Activated CD8-positive, alpha-beta memory T cell treated with anti-CD3 and anti-CD28 coated beads for 1 hour (primary cell): ENCODE results near the gene PPP2R5A.
"Not testable (repeated sequence)": the region's sequence is repeated elsewhere in the genome, so short reads cannot be mapped to it uniquely, and the experiment has no call there.

Source experiments
- DNase-seq, 2 donors: peaks; one replicate each; pipeline ENCODE4 v3.0.0-alpha.2; 2020; ENCODE audit warnings: low read depth in 1 of 2; ENCODE audit errors: extremely low read depth in 1 of 2

Gene PPP2R5A

DNA sequence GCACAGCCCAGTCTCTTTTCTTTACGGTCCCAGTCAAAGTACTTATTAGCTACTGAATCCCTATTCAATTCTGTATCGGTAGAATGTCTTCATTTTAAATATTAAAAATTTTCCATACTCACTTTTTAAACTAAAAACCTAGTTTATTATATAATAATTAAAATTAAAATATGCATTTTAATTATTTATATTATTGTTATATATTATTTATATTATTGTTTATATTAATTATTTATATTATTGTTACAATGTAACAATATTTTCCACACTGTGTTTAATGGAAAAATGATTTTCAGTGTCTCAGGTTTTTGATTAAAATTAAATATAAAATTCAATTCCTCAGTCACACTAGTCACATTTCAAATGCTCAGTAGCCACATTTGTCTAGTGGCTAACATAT lies 18.2 kb upstream of the PPP2R5A start:
- DNase-seq = no peak

GRCh38 chr1:212267460-212267859 lies 17.8 kb upstream of the PPP2R5A start:
- no peak for DNase-seq

DNA sequence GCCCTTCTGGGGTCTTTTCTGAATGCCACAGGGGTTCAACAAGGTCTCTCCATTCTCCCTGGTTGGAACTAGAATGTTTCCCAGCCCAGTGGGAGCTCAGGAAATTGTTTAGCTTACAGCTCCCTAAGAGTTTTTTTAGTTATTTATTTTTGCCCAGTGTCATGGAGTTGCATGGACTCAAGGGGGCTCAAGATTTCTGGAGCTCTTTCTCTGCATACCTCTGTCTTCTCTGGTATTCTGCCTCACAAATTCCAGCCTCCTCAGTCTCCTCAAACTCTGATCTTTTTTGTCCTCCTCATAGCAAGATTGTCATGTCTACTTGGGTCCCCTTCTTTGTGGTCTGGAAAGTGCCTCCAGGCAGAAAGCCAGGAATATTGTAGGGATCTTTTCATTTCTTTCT lies 15.9 kb upstream of the PPP2R5A start:
- no peak for DNase-seq

- DNase-seq = no peak
Observed at GRCh38 chr1:212270564-212270963, 14.6 kb upstream of the PPP2R5A start.

GRCh38 chr1:212271234-212271633 lies 14.0 kb upstream of the PPP2R5A start:
- no peak for DNase-seq

- no peak for DNase-seq
Observed at GRCh38 chr1:212271823-212272485, 13.3 kb upstream of the PPP2R5A start.

DNA sequence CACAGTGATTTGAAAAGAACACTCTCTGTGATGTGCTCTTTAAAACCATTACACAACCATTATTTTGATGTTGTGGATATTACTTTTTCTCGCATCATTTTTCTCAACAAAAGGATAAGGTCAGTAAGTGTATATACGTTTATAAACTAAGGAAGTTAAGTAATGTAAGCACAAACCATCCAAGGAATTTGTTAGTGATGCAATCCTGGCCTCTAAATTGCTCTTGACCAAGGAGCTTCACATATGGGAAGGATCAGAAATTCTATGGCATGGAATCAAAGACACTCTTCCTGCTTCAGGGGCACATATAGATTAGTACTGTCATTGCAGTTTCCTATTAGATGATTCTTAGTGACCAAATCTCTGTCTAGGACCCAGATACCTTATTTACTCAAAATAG lies 3.6 kb upstream of the PPP2R5A start:
- no peak for DNase-seq

DNA sequence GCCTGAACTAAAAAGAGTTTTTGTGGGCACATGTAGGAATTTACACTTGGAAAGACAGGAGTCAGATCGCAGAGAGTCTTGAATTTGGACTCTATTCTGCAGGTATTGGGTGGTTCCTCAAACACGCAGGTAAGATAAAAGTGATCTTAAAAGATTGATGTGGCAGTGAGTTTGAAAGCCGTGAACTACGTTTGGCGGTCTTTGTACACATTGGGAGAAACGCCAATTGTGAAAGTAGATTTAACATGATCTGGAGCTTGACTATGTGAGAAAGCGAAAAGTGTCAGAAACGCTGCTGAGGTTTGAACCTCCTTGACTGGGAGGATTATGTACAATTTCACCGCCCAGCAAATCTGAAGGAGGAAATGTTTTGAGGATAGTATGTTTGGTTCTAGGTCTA lies 1.5 kb upstream of the PPP2R5A start:
- no peak for DNase-seq

DNA sequence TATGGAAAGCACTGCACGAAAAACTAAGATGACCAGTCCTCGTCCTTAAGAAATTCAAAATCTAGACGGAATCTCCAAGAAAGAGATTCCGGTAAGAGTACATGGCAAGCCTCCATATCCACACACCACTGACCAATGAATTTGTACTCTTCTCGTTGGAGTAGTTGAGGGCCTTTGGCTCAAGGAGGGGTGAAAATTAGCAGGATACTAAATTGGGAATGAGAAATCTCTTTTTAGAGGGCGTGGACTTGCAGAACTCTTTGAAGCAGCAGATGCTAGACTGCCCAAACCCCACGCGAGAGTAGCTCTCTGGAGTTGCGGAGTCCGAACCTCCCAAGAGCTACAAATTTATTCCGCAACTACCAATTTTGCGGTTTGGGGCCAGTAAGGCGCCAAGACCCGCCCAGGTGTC lies 872 bp upstream of the PPP2R5A start:
- DNase-seq = no peak

DNA sequence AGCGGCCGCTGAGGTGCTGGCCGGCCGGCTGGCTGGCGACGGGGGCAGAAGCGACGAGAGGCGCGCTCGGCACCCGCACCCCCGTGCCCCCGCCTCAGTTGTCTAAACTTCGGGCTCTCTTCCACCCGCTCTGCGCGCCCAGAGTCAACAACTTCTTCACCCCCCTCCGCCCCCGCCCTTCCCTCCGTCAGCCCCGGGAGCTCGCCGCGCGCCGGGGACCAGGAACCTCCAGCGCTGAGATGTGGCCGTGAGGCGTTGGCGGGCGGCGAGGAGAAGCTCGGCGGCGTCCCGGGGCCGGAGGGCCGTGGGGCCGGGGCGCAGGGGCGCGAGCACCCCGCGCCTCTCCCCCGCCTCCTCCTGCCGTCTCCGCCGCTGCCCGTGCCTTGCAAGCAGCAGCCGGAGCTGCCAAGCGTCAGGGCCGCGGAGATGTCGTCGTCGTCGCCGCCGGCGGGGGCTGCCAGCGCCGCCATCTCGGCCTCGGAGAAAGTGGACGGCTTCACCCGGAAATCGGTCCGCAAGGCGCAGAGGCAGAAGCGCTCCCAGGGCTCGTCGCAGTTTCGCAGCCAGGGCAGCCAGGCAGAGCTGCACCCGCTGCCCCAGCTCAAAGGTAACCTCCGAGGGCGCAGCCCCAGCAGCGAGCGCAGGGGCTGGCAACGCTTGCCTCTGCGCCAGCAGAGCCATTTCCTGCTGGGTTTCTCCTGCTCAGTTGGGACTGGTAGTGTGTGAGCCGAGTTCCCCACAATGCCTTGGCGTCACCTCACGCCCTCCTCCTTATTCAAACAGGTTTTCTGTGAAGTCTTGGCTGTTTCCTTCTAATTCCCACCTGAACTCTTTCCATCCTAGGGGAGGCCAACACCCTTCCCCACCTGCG lies 710 bp downstream of the PPP2R5A start:
- peak; percentile 24 to 52 for DNase-seq

- no peak for DNase-seq
Observed at GRCh38 chr1:212286556-212287131, 1.4 kb downstream of the PPP2R5A start.

- DNase-seq = no peak
Observed at GRCh38 chr1:212287261-212287895, 2.2 kb downstream of the PPP2R5A start.

DNA sequence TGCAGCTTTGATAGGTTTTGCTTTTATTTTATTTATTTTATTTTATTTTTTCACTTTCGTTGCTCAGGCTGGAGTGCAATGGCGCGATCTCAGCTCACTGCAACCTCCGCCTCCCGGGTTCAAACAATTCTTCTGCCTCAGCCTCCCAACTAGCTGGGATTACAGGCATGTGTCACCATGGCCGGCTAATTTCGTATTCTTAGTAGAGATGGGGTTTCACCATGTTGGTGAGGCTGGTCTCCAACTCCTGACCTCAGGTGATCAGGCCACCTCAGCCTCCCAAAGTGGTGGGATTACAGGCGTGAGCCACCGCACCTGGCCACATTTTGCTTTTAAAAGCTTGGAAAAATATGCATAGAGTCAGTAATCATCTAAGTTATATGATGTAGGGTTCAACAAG lies 2.8 kb downstream of the PPP2R5A start:
- not testable (repeated sequence) for DNase-seq

DNA sequence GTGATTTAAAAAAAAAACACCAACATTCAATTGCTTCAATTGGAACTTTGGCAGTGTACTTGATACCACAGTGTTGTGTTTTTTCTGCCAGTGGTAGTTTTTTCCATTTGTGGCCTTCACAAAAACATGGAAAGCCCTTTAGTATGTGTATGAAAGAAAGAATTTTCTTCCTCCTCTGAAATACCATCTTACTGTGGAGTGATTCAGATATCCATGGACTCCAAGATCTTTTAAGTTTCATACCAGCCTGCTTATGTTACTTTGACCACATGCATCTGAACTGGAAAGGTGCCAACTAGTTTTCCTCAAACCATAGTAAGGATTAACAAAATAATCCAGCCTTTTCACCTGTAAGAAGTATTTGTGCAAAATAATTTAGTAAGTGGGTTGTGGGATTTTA lies 3.4 kb downstream of the PPP2R5A start:
- DNase-seq = no peak

- no peak for DNase-seq
Observed at GRCh38 chr1:212289262-212290077, 4.3 kb downstream of the PPP2R5A start.

DNA sequence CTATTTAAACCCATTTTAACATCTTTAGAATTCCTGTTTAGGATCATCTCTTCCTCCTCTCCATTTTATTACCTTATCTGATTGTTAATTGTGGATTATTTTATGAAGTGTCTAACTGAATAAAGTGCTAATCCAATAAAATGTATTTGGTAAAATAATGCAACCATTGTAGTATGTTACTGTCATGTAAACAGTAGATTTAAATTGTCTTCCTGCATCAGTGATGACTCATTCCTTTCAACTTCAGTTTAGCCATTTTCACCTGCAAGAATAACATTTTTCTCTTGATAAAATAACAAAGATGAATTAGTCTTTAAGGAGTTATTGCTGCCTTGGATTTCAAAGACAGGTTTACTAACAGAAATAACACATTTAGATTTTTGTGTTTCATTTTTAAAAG lies 5.4 kb downstream of the PPP2R5A start:
- no peak for DNase-seq

GRCh38 chr1:212291505-212292134 lies 6.4 kb downstream of the PPP2R5A start:
- no peak for DNase-seq

GRCh38 chr1:212292250-212293105 lies 7.3 kb downstream of the PPP2R5A start:
- DNase-seq = no peak

DNA sequence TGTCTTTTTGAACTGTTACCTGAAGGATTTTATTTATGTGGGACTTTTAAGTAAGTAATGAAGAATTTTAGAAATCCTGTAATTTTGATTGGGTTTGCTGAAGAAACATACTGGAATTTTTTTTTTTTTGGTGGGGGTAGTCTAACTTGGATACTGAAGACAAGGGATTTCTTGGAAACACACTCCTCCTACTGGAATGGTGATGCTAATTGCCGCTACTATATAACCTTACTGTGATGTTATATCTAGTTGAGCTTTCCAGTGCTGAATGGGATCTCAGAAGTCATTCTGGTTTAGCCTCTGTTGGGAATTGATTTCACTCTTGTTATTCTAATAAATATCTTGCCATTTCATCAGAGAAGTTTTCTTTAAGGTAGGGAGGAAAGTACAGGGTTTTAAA lies 8.4 kb downstream of the PPP2R5A start:
- DNase-seq = no peak
